ENCODE measurements around the gene WWOX.

WWOX gene

DNA sequence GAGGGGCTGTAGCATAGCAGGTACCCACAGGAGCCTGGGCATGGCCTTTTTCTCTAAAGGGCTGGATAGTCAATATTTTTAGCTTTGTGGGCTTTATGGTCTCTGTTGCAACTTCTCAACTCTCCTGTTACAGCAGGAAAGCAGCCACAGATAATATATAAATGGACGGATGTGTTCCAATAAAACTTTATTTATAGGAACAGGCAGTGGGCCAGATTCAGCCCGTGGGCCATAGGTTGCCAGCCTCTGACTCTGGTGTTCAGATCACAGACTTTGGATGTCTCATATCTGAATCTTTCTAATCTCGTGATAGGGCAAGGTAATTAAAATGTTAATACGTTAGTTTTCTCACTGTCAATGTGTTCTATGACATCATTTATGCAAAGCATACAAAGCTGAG is 136.4 kb downstream of the WWOX start:
- DNase-seq (ENCODE audit: low read depth) = no peak
- no peak overlapping the region for H3K4me3 ChIP-seq (ENCODE audit: low read depth, low read length)
- no peak for TF ChIP-seq MYC (IDR thresholded peaks at IDR 0.05; ENCODE audit: low read depth, low read length)
- TF ChIP-seq, protein P1, sequence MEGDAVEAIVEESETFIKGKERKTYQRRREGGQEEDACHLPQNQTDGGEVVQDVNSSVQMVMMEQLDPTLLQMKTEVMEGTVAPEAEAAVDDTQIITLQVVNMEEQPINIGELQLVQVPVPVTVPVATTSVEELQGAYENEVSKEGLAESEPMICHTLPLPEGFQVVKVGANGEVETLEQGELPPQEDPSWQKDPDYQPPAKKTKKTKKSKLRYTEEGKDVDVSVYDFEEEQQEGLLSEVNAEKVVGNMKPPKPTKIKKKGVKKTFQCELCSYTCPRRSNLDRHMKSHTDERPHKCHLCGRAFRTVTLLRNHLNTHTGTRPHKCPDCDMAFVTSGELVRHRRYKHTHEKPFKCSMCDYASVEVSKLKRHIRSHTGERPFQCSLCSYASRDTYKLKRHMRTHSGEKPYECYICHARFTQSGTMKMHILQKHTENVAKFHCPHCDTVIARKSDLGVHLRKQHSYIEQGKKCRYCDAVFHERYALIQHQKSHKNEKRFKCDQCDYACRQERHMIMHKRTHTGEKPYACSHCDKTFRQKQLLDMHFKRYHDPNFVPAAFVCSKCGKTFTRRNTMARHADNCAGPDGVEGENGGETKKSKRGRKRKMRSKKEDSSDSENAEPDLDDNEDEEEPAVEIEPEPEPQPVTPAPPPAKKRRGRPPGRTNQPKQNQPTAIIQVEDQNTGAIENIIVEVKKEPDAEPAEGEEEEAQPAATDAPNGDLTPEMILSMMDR (IDR thresholded peaks at IDR 0.05; ENCODE audit: low read depth, low read length) = no peak
- TF ChIP-seq MAX (IDR thresholded peaks at IDR 0.05; ENCODE audit: low read depth, low read length) = no peak
- TF ChIP-seq POLR2A (IDR thresholded peaks at IDR 0.05; ENCODE audit: extremely low read depth, insufficient read length) = no peak

GRCh38 chr16:78237841-78238240 is 138.4 kb downstream of the WWOX start:
- H3K4me3 ChIP-seq (ENCODE audit: low read depth, low read length) = no peak overlapping the region
- no peak for DNase-seq (ENCODE audit: low read depth)
- no peak for TF ChIP-seq MYC (IDR thresholded peaks at IDR 0.05; ENCODE audit: low read depth, low read length)
- no peak for TF ChIP-seq POLR2A (IDR thresholded peaks at IDR 0.05; ENCODE audit: extremely low read depth, insufficient read length)

DNA sequence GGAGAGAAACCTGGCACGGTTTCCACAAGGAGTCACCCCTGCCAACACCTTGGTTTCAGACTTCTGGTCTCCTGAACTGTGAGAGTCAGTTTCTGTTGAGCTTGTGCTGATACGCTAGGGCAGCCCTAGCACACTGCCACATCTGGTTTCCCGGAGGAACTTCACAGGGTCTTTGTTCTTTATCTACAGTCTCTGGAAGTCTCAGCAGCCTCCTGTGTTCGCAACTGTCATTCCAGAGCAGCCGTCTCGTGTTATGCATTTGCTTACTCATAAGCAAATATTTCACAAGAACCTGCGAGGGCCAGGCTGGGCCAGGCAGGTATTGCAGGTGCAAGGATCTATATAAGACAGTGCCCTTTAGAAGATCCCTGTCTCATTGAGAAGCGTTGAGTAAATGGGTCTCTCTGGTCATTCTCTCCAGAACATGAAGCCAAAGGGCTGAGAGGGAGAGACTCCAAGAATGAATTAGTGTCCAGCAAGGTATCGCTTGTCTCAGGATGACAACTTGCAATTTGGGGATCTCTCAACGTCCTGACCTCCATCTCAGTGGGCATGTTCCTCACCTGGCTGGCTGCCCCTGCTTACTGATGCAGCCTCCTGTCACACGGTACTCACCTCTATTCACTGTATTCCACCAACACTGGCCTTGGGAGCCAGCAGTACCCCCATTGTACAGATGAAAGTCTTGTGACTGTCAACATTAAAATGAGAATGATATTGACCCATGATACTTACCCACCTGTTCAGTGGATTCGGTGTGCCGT is 141.2 kb downstream of the WWOX start:
- H3K4me3 ChIP-seq (ENCODE audit: low read depth, low read length) = no peak overlapping the region
- TF ChIP-seq POLR2A (IDR thresholded peaks at IDR 0.05; ENCODE audit: extremely low read depth, insufficient read length) = no peak
- no peak for DNase-seq (ENCODE audit: low read depth)

- H3K4me3 ChIP-seq (ENCODE audit: low read depth, low read length) = no peak overlapping the region
- no peak for DNase-seq (ENCODE audit: low read depth)
- TF ChIP-seq POLR2A (IDR thresholded peaks at IDR 0.05; ENCODE audit: extremely low read depth, insufficient read length) = no peak
- no peak for TF ChIP-seq MAX (IDR thresholded peaks at IDR 0.05; ENCODE audit: low read depth, low read length)
- TF ChIP-seq MYC (IDR thresholded peaks at IDR 0.05; ENCODE audit: low read depth, low read length) = no peak
- TF ChIP-seq, protein P1 (IDR thresholded peaks at IDR 0.05; ENCODE audit: low read depth, low read length) = no peak
Observed at GRCh38 chr16:78242239-78242630, 142.8 kb downstream of the WWOX start.

GRCh38 chr16:78244131-78244895 is 144.9 kb downstream of the WWOX start:
- no peak overlapping the region for H3K4me3 ChIP-seq (ENCODE audit: low read depth, low read length)
- no peak for DNase-seq (ENCODE audit: low read depth)
- TF ChIP-seq, protein P1 (IDR thresholded peaks at IDR 0.05; ENCODE audit: low read depth, low read length) = no peak
- TF ChIP-seq MYC (IDR thresholded peaks at IDR 0.05; ENCODE audit: low read depth, low read length) = no peak
- TF ChIP-seq MAX (IDR thresholded peaks at IDR 0.05; ENCODE audit: low read depth, low read length) = no peak
- TF ChIP-seq POLR2A (IDR thresholded peaks at IDR 0.05; ENCODE audit: extremely low read depth, insufficient read length) = no peak

DNA sequence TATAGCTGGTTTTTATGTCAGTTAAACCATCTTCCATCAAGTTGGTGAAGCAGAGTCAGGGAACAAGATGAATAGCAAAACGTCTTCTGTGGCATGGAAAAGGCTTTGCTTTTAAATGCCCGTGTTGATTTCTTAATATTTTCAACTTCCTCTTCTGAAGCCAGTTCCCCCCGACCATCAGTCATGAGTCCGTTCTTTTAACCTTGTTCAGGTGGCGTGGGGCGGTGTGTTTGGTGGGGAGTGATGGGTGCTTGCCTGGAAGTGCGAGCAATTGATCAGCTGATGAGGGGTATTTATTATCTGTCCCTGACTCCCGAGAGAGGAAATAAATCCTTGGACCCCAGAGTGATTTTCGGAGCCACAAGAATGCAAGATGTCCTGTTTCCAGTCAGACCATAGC is 147.1 kb downstream of the WWOX start:
- TF ChIP-seq, protein P1 (IDR thresholded peaks at IDR 0.05; ENCODE audit: low read depth, low read length) = no peak
- TF ChIP-seq POLR2A (IDR thresholded peaks at IDR 0.05; ENCODE audit: extremely low read depth, insufficient read length) (no peak), MAX (IDR thresholded peaks at IDR 0.05; ENCODE audit: low read depth, low read length) (no peak), MYC (IDR thresholded peaks at IDR 0.05; ENCODE audit: low read depth, low read length) (no peak)
- peak; percentile 27 for DNase-seq (ENCODE audit: low read depth)
- no peak overlapping the region for H3K4me3 ChIP-seq (ENCODE audit: low read depth, low read length)

Measured in NB4 (cell line).